Ovary (tissue), 9 donors: Measurements from ENCODE around the gene CEACAM5. TPM values are rescaled to one million over a fixed set of nuclear protein-coding genes. Genes with fewer than 3 reads are reported as not detected.
"Not testable (repeated sequence)": the region's sequence is repeated elsewhere in the genome, so short reads cannot be mapped to it uniquely, and the experiment has no call there.

Experiments
- DNase-seq, 5 donors: peaks; one replicate each; pipeline ENCODE4 v3.0.0-alpha.2; 2019 to 2020
- H3K27ac ChIP-seq, 2 donors: fragments of 200-600 bp; one replicate each; pipeline versions ENCODE4 v1.5.1 to v1.8.0; 2019 to 2022
- H3K27me3 ChIP-seq: fragments of 200-600 bp; one replicate; pipeline ENCODE4 v1.8.0; 2022
- H3K36me3 ChIP-seq: fragments of 200-600 bp; sonication (generic); one replicate; pipeline ENCODE4 v1.5.1; 2019
- H3K4me1 ChIP-seq: one replicate; pipeline ENCODE4 v1.8.1; 2013; ENCODE audit warnings: mild to moderate bottlenecking, moderate library complexity; ENCODE audit not compliant: insufficient read depth
- H3K4me3 ChIP-seq: fragments of 200-600 bp; sonication (generic); one replicate; pipeline ENCODE4 v1.5.1; 2017
- H3K9me3 ChIP-seq, 2 donors: fragments of 200-600 bp in 1 of 2; sonication (generic) in 1 of 2; one replicate each; pipeline versions ENCODE4 v1.5.1 to v1.8.1; 2013 to 2019; ENCODE audit warnings: mild to moderate bottlenecking in 1 of 2, moderate library complexity in 1 of 2
- CTCF ChIP-seq, 3 donors: fragments of 450-650 bp in 2 of 3; fragments of 200-600 bp in 1 of 3; IDR thresholded peaks; one replicate each; pipeline versions ENCODE4 v1.5.1 to v1.8.0; 2016 to 2022; ENCODE audit warnings: antibody characterized with exemption in 3 of 3, mild to moderate bottlenecking in 1 of 3
- EP300 ChIP-seq: sonication (generic); formaldehyde crosslinking; IDR thresholded peaks from one replicate; pipeline ENCODE4 v1.6.1; 2017; ENCODE audit warnings: antibody characterized with exemption
- POLR2A ChIP-seq: fragments of 450-650 bp; IDR thresholded peaks from one replicate; pipeline ENCODE4 v1.6.1; 2017; ENCODE audit warnings: antibody characterized with exemption, mild to moderate bottlenecking, moderate library complexity
- WGBS, 3 donors: extraction: QIAGEN DNeasy Blood & Tissue Kit in 1 of 3; methylation state at CpG; one replicate each; pipeline versions ENCODE4 v1.1.5 to v1.1.7; 2013 to 2017; 5-methylcytosine and 5-hydroxymethylcytosine counted together
- intact Hi-C, 4 donors: fragments of 100-400 bp; cut with DNase I; formaldehyde crosslinking; loops; one replicate each; pipeline versions ENCODE4 v1.11.0 to v1.15.1; 2022 to 2023
- polyA plus RNA-seq, 2 donors: library from polyadenylated mRNA; stranded (reverse); fragments of 200-250 nt in 1 of 2; fragments of 350-450 nt in 1 of 2; fragmentation: Illumina TruSeq in 1 of 2; extraction: RNeasy Lipid Tissue Mini Kit (QIAGEN cat#74804) in 1 of 2; gene quantifications; one replicate each; pipeline ENCODE4 v1.2.3, GENCODE V29; 2013 to 2014
- total RNA-seq, 7 donors: library from RNA; depleted of rRNA in 2 of 7; stranded (reverse); fragments of >200 nt in 2 of 7; fragmentation: NEBNext Ultra II Directional in 3 of 7; extraction: Animal tissue kit (Norgen Biotek cat#: 25700) in 3 of 7; gene quantifications; one replicate each; pipeline versions ENCODE4 v1.1.0 to v1.2.4, GENCODE V29; 2016 to 2023
- donor health status: DM: no; HTN: no; CAD: no; lungs with moderate emphysema.
- donor health status: DM: no; HTN: no; CAD: no.
- donor health status: Bipolar disorder and iron deficiency.
- donor health status: DM: yes; HTN: yes; CAD: no.
- donor health status: DM: no; HTN: no; CAD: no.
- donor health status: DM: yes; HTN: yes; CAD: no.

Gene CEACAM5
- total and polyA plus RNA-seq, 9 donors, result 0.27 to 1.5 (median 1.3) TPM; not detected in 6

- no peaks in the 10 kb centered on the region for H3K9me3 ChIP-seq
- no peaks in the 10 kb centered on the region for H3K27me3 ChIP-seq
- H3K36me3 ChIP-seq, result no peaks in the 10 kb centered on the region
- TF ChIP-seq POLR2A (no peak), EP300 (no peak), CTCF (IDR thresholded peaks at IDR 0.05) (no peak)
- H3K27ac ChIP-seq, result no peak overlapping the region
- no peaks in the 10 kb centered on the region for H3K4me1 ChIP-seq
- no peak for DNase-seq
- WGBS, 3 donors, result 17 to 19% (median 18%) methylated on average over 11 of the region's 11 CpGs
- intact Hi-C loops, result no loop called here
- no peak overlapping the region for H3K4me3 ChIP-seq
Observed at GRCh38 chr19:41746593-41747227, 38.3 kb downstream of the CEACAM5 start.

GRCh38 chr19:41748012-41748411 is 39.6 kb downstream of the CEACAM5 start:
- TF ChIP-seq POLR2A, result no peak
- no peak for TF ChIP-seq EP300
- TF ChIP-seq CTCF (IDR thresholded peaks at IDR 0.05), result no peak
- no peaks in the 10 kb centered on the region for H3K4me1 ChIP-seq
- intact Hi-C loops, result no loop called here
- no peak overlapping the region for H3K27ac ChIP-seq
- DNase-seq, result no peak
- WGBS, 3 donors, result 41 to 58% (median 49%) methylated on average over 3 of the region's 3 CpGs
- no peaks in the 10 kb centered on the region for H3K36me3 ChIP-seq
- no peak overlapping the region for H3K4me3 ChIP-seq
- no peaks in the 10 kb centered on the region for H3K27me3 ChIP-seq
- no peaks in the 10 kb centered on the region for H3K9me3 ChIP-seq

- H3K27me3 ChIP-seq, H3K4me1 ChIP-seq, H3K36me3 ChIP-seq, intact Hi-C loops, H3K27ac ChIP-seq, H3K9me3 ChIP-seq, DNase-seq, H3K4me3 ChIP-seq: not testable (repeated sequence)
- WGBS, 3 donors, result 42 to 57% (median 56%) methylated on average over 5 to 8 of the region's 10 CpGs
Observed at GRCh38 chr19:41750248-41751134, 42.1 kb downstream of the CEACAM5 start.

- H3K27ac ChIP-seq, result no peak overlapping the region
- H3K4me3 ChIP-seq, result no peak overlapping the region
- TF ChIP-seq POLR2A (no peak), EP300 (no peak), CTCF (IDR thresholded peaks at IDR 0.05) (no peak)
- no peaks in the 10 kb centered on the region for H3K27me3 ChIP-seq
- intact Hi-C loops, result no loop called here
- H3K36me3 ChIP-seq, result no peaks in the 10 kb centered on the region
- 5 to 11% (median 7%) methylated on average over 12 of the region's 12 CpGs for WGBS, 3 donors
- no peak for DNase-seq
- H3K4me1 ChIP-seq, result no peaks in the 10 kb centered on the region
- H3K9me3 ChIP-seq, result no peaks in the 10 kb centered on the region
Observed at GRCh38 chr19:41753159-41753558, 44.7 kb downstream of the CEACAM5 start.
